Kidney epithelial cell (primary cell): Measurements from ENCODE around the gene SSR4. TPM values are rescaled to one million over a fixed set of nuclear protein-coding genes. Genes with fewer than 3 reads are reported as not detected.

Experiments used
- DNase-seq: peaks from one replicate; pipeline ENCODE4 v3.0.0-alpha.2; 2010; ENCODE audit warnings: low read depth
- H3K27me3 ChIP-seq: 2 replicates; pipeline ENCODE4 v1.6.0; 2011; ENCODE audit warnings: low read length; ENCODE audit not compliant: control insufficient read depth, insufficient read depth
- H3K36me3 ChIP-seq: 2 replicates; pipeline ENCODE4 v1.5.1; 2011; ENCODE audit warnings: low read length; ENCODE audit not compliant: control insufficient read depth, insufficient read depth
- H3K4me3 ChIP-seq: 2 replicates; pipeline ENCODE4 v1.5.1; 2011; ENCODE audit warnings: low read depth, mild to moderate bottlenecking, control low read depth, low read length
- total RNA-seq: library from RNA; depleted of rRNA; stranded (reverse); fragments of >200 nt; gene quantifications from 2 replicates; pipeline ENCODE4 v1.2.3, GENCODE V29; 2015
- TF ChIP-seq, protein P1 (sequence below): IDR thresholded peaks from 2 replicates; pipeline ENCODE4 v1.5.1; 2011; ENCODE audit warnings: mild to moderate bottlenecking, moderate library complexity, low read length, control low read depth, inconsistent platforms; ENCODE audit not compliant: insufficient read depth, poor library complexity, severe bottlenecking

SSR4 gene
- total RNA-seq, 1 donor from 2014 or later, result 300 TPM

DNA sequence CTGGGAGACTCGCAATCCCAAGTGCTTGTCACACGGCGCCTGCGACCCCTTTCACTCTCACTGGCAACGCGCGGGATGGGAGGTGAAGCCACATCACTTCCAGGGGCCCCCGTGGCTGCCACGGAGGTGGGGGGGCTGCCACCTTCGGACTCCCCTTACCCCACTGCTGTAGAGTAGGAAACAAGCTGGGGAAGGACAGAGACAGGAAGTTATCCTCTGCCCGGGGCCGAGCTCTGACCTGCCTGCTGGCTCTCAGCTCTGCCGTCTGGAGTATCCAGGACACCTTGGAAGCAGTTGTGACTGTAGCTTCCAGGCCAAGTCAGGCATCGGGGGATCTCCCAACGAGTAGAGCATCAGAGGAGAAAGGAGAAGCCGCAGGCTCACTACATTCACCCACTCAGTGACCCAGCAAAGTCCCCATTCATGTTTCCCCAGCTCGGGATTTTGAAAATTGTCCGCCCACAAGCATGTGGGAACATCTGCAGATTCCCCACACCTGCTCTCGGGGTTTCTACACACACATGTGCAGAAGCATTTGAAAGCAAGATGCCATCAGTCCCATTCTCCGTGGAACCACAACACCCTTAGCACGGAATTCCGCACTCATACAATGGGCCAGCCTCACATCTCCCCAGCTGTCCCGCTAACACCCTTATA is 25.0 kb downstream of the SSR4 start:
- TF ChIP-seq, protein P1, sequence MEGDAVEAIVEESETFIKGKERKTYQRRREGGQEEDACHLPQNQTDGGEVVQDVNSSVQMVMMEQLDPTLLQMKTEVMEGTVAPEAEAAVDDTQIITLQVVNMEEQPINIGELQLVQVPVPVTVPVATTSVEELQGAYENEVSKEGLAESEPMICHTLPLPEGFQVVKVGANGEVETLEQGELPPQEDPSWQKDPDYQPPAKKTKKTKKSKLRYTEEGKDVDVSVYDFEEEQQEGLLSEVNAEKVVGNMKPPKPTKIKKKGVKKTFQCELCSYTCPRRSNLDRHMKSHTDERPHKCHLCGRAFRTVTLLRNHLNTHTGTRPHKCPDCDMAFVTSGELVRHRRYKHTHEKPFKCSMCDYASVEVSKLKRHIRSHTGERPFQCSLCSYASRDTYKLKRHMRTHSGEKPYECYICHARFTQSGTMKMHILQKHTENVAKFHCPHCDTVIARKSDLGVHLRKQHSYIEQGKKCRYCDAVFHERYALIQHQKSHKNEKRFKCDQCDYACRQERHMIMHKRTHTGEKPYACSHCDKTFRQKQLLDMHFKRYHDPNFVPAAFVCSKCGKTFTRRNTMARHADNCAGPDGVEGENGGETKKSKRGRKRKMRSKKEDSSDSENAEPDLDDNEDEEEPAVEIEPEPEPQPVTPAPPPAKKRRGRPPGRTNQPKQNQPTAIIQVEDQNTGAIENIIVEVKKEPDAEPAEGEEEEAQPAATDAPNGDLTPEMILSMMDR, result no peak
- Histone ChIP-seq H3K36me3 (no peaks in the 10 kb centered on the region), H3K4me3 (peak overlapping the region; percentile 23), H3K27me3 (peaks cover 10% of the 10 kb centered on the region)
- DNase-seq, result no peak

DNA sequence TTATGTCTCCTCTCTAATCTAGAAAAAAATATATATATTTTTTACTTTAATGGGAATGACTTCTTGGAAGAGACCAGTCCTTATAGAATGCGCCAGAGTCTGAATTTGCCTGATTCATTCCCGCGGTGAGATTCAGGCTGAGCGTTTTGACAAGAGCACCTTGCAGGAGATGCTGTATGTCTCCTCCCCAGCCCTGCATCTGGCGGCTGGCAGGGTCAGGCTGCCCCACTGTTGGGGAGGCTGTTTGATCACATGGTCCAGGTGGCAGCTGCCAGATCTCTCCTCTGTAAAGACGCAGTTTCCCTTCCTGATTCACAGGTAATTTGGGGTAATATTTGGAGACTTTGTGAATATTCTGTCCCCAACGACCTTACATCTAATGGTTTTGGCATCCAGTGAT is 26.1 kb downstream of the SSR4 start:
- no peak for DNase-seq
- TF ChIP-seq, protein P1, result no peak
- no peaks in the 10 kb centered on the region for H3K36me3 ChIP-seq

DNA sequence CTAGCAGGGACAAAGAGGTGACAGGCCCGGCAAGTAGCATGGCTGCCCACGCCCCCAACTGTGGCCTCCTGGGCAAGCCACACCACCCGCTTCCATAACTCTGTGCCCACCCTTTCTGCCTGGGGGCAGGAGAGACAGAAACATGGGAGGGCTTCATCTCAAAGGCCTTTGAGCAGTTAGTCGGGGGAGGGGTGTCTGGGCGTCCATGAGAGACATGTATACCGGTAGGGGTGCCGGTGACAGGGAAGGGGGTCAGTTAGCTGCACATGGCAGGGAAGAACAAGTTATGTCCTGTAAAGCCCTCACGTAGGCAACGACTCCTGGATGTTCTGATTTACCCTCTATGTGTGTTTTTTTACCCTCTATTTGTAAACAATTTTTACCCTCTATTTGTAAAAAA is 26.6 kb downstream of the SSR4 start:
- no peak overlapping the region for H3K4me3 ChIP-seq
- H3K27me3 ChIP-seq, result peaks cover 10% of the 10 kb centered on the region
- TF ChIP-seq, protein P1, result no peak
- no peaks in the 10 kb centered on the region for H3K36me3 ChIP-seq
- DNase-seq, result no peak

More for the DNA sequence above, 26.1 kb downstream of the SSR4 start:
- Histone ChIP-seq H3K27me3 (peaks cover 10% of the 10 kb centered on the region), H3K4me3 (no peak overlapping the region)

DNA sequence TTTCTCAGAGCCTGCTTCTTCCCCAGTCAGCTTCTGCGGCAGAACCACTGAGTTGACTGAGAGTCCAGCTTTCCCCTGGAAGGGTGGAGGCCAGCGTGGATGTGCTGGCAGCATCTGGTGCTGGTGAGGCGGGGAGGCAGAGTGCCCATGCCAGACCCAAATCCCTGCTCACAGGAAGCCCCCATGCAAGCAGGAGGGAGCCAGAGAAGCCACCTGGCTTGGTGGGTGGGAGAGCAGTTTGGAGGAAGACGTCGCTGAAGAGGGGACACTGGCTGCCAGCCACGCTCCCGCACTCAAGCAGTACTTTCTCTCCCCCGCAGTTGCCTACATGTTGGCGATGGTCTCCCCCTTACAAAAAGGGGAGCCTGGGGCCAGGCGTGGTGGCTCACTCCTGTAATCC is 29.9 kb downstream of the SSR4 start:
- DNase-seq, result no peak
- Histone ChIP-seq H3K36me3 (no peaks in the 10 kb centered on the region), H3K4me3 (no peak overlapping the region), H3K27me3 (peaks cover 18% of the 10 kb centered on the region)
- TF ChIP-seq, protein P1, result no peak

DNA sequence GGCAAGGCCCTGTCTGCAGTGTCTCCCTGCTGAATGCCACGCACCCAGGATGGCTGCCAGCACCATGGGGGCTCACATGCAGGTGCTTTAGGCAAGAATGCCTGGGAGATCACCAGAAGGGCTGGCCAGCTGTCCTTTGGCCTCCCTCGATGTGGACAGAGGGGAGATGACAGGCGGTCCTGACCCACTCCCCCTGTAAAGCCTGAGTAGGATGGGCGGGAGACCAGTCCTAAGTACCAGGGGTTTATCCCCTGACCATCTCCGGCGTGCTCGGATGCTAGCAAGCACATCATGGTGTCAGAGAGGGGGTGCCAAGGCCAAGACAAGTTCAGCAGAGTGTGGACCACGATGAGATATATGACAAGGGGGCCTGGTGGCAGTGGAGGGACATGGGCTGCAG is 30.6 kb downstream of the SSR4 start:
- no peak for DNase-seq
- H3K4me3 ChIP-seq, result no peak overlapping the region
- H3K36me3 ChIP-seq, result no peaks in the 10 kb centered on the region
- TF ChIP-seq, protein P1, result no peak
- peaks cover 25% of the 10 kb centered on the region for H3K27me3 ChIP-seq

DNA sequence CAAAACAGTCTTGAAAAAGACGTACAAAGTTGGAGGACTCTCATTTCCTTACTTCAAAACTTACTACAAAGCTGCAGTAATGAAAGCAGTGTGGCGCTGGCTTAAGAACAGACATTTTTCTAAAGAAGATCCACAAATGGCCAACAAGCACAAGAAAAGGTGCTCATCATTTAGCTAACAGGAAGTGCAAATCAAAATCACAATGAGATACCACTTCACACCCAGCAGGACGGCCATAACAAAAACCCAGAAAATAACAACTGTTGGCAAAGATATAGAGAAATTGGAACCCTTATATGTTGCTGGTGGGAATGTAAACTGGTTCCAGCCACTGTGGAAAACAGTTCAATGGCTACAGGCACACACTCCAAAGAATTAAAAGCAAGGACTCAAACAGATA is 32.5 kb downstream of the SSR4 start:
- Histone ChIP-seq H3K4me3 (no peak overlapping the region), H3K36me3 (no peaks in the 10 kb centered on the region), H3K27me3 (peaks cover 37% of the 10 kb centered on the region)
- DNase-seq, result no peak
- TF ChIP-seq, protein P1, result no peak
